ENCODE measurements around the gene NUBPL.
"Not testable (repeated sequence)": the region's sequence is repeated elsewhere in the genome, so short reads cannot be mapped to it uniquely, and the experiment has no call there.

NUBPL gene

GRCh38 chr14:31884776-31885379 lies 323.7 kb downstream of the NUBPL start:
- no peak for DNase-seq

- DNase-seq = no peak
These were observed 325.1 kb downstream of the NUBPL start for GRCh38 chr14:31886156-31886835.

- DNase-seq = no peak
These were observed 326.9 kb downstream of the NUBPL start for GRCh38 chr14:31887929-31888580.

- no peak for DNase-seq
These were observed 328.1 kb downstream of the NUBPL start for GRCh38 chr14:31889297-31889696.

- not testable (repeated sequence) for DNase-seq
These were observed 329.0 kb downstream of the NUBPL start for GRCh38 chr14:31890202-31890601.

GRCh38 chr14:31893221-31893757 lies 332.1 kb downstream of the NUBPL start:
- no peak for DNase-seq

GRCh38 chr14:31894351-31894750 lies 333.1 kb downstream of the NUBPL start:
- no peak for DNase-seq

GRCh38 chr14:31895206-31895605 lies 334.0 kb downstream of the NUBPL start:
- no peak for DNase-seq

- DNase-seq = no peak
These were observed 334.4 kb downstream of the NUBPL start for GRCh38 chr14:31895646-31896045.

GRCh38 chr14:31897581-31898186 lies 336.5 kb downstream of the NUBPL start:
- DNase-seq = no peak

- no peak for DNase-seq
These were observed 337.8 kb downstream of the NUBPL start for GRCh38 chr14:31898838-31899528.

- no peak for DNase-seq
These were observed 340.8 kb downstream of the NUBPL start for GRCh38 chr14:31902002-31902401.

GRCh38 chr14:31902945-31903646 lies 341.9 kb downstream of the NUBPL start:
- DNase-seq = no peak

GRCh38 chr14:31909977-31910376 lies 348.8 kb downstream of the NUBPL start:
- no peak for DNase-seq
